H4 (cell line): ENCODE measurements around the gene SETD9. TPM values are rescaled to one million over a fixed set of nuclear protein-coding genes. Genes with fewer than 3 reads are reported as not detected.

ENCODE experiments used
- DNase-seq: peaks from one replicate; pipeline ENCODE4 v3.0.0-alpha.2; 2015; ENCODE audit warnings: low spot score
- total RNA-seq: library from RNA; depleted of rRNA; stranded (reverse); fragments of >200 nt; shearing (Covaris generic); gene quantifications from 2 replicates; pipeline ENCODE4 v1.2.3, GENCODE V29; 2014; rRNA removed

The SETD9 gene, protein sequence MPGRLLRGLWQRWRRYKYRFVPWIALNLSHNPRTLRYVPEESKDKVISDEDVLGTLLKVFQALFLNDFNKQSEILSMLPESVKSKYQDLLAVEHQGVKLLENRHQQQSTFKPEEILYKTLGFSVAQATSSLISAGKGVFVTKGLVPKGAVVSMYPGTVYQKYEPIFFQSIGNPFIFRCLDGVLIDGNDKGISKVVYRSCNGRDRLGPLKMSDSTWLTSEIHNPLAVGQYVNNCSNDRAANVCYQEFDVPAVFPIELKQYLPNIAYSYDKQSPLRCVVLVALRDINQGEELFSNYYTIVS
- total RNA-seq, result 24.5 and 29.1 TPM in 2 replicates

DNA sequence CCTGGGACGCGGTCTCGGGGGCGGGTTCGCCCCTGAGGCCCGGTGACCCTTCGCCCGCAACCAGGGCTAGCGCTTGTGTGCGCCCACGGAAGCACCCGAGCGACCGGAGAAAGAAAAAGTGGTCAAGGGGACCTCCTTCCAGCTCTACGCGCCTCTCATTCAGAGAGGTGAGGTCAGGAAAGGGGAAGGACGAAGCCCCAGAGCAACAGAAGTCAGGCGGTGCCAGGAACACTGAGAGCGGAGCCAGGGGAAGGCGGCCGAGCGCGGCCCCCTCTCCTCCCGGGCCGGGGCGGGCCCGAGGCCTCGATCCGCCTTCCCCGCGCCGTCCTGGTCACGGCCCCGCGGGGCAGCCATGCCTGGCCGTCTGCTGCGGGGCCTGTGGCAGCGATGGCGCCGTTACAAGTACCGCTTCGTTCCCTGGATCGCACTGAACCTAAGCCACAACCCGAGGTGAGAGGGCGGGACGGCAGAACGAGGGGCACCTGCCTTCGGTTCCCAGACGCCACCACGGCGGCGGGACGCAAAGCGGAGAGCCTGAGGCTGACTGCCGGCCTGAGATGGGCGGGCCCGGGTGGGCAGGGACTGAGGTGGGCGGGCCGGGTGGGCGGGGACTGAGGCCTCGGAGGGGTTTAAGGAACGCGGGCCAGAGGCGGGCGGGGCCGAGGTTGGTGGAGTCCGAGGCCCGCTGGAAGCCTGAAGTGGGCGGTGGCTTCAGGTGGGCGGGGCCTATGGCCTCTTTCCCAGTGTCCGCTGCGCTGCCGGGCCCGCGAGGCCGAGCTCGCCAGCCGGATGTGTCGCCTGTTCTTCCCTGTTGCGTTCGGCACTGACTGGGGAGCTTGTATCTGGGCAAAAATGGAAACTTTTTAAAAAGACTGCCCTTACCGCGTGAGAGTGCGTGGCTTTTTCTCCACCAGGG is at the start of gene SETD9:
TSS of gene SETD9 (plus strand) at position 303 of the 916 bp plus-strand sequence. CDS start at position 353, 50 bp downstream.
- peak; percentile 92 for DNase-seq

DNA sequence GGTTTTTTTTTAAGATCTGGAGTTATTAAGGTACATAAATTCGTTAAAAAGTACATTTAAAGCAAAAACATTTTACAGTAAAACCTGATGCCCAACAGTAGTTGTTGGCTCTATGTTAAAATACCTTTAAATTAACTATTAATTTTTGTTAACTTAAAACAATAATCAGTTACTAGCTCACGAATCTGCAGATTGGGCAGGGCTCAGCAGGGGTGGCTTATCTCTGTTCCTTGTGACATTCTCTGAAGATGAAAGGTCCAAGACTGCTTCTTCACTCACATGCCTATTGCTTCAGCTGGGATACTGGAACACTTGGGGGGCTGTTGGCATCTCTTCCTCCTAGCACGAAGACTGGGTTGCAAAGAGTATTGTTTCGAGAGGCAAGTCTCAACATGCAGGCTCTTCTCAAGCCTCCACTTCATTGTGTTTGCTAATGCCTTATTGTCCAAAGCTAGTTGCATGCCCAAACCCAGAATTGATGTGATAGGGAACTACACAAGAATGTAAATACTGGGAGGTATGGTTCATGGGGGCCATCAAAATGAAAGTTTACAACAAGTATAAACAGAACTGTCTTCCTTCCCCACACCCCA is 47.4 kb upstream of the SETD9 start:
- DNase-seq, result no peak

DNA sequence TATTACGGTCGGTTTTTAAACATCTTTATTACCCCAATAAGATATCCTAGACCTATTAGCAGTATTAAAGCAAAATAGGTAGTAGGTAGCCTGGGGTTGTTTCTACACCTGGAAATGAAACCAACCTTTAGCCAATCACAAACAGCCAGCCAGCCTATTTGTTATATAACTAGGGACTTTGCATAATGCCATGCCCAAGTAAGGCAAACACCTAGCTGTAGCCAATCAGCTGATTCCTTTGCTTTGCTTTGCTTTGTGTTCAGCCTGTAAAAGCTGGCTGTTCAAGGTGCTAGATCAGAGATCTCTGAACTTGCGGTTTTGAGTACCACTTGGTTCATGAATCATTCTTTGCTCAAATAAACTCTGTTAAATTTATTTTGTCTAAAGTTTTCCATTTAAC is 46.5 kb upstream of the SETD9 start:
- peak; percentile 33 for DNase-seq

DNA sequence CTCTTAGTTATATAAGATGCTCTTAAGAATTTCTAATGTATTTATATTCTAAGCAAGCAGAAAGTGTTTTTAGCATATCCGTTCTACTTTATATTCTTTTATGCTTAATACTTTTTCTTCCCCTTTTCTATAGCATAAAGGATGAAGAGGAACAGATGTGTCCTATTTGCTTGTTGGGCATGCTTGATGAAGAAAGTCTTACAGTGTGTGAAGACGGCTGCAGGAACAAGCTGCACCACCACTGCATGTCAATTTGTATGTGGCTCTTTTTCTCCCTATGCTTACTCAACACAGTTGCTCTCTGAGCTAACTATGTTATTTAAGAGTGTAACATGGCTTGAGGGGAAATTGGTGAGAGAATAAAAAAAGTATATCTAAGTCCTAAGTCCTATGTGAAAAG is 37.6 kb upstream of the SETD9 start:
- DNase-seq, result no peak

DNA sequence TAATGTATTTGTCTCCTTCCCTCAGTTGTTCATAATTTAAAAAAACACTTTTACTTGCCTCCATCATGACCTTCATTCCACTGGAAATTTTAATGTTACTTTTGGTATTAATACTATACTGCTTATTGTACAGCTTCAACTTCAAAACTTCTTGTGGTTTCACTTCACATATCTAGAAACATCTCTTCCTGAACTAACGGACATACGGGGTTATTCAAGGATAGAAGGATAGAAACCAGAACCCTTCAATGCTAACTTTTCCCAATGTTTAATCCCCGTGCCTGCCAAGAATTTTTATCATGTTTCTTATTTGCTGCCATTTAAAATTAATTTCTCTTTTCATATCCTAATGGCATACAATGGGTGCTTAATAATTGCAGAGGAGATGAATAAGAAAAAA is 36.3 kb upstream of the SETD9 start:
- DNase-seq, result no peak

DNA sequence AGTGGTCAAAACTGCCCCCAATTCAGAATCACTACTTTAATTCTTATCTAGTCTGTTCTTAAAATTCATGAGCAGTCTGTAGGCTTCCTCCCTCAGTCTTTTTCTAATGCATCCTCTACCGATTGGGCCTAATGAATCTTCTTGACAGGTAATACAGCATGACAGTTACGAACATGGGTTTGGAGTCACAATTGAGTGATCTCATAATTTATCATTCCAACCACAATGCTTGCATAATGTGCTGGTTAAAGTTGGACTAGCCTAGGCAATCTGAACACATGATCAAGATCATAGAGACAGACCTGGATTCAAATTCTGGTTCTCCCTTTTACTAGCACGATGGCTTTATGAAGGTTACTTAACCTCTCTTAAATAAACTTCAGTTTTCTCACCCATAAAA is 33.1 kb upstream of the SETD9 start:
- no peak for DNase-seq

DNA sequence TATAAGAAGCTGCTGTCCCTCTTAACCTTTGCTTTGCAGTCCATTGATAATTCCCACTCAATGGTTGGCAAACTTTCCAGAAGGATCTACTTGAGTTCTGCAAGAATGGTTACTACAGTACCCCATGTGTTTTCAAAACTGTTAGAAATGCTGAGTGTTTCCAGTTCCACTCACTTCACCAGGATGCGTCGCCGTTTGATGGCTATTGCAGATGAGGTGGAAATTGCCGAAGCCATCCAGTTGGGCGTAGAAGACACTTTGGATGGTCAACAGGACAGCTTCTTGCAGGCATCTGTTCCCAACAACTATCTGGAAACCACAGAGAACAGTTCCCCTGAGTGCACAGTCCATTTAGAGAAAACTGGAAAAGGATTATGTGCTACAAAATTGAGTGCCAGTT is 27.8 kb upstream of the SETD9 start:
- no peak for DNase-seq

DNA sequence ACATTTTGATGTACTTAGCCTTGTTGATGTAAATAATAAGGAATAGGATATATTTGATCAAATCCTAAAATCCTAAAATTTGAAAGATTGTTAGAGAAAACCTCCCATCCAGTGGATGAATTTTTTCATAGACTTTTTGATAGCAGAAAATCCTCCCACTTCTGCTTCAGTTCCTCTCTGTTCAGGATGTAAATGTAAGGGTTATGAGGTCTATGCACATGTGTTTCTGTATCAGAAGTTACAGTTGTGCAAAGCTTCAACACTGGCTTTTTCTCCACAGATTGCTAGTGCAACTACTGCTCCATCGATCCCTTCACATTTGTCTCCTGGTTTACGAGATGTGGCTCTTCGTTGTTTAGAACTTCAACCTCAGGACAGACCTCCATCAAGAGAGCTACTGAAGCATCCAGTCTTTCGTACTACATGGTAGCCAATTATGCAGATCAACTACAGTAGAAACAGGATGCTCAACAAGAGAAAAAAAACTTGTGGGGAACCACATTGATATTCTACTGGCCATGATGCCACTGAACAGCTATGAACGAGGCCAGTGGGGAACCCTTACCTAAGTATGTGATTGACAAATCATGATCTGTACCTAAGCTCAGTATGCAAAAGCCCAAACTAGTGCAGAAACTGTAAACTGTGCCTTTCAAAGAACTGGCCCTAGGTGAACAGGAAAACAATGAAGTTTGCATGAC is 16.0 kb upstream of the SETD9 start:
- DNase-seq, result no peak

DNA sequence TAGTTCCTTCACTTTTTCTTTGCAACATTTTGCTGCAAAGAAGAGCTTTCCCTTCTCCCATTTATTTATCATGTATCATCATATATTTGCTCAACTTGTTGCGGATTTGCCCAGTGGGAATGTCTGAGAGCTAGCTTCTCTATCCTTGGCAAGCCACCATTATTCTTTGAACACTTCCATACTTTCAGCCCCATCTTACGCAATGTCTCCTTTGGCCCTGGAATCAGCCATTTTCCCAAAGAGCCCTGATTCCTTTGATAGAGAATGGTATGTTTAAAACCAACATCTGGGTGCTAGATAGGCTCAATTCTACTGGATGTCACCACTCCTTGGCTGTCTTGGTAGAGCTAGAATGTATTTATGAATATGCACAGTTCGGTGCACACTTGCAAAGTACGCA is 12.6 kb upstream of the SETD9 start:
- no peak for DNase-seq

DNA sequence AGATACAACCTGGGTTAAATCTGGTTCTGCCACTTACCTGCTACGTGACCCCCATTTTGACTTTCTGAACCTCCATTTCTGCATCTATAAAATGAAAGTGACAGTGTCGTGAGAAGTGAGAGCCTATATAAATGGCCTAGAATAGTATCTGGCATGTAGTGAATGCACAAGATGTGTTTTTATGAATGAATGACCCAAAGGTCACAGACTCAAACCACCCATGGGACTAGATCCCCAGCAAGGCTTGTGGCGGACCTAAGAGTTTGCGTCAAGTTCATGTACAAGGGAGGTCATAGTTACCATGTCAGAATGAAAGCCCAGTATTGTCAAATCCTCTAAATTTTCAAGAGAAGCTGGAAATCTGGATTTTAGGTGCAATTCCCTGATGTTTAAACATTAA is 11.2 kb upstream of the SETD9 start:
- no peak for DNase-seq

DNA sequence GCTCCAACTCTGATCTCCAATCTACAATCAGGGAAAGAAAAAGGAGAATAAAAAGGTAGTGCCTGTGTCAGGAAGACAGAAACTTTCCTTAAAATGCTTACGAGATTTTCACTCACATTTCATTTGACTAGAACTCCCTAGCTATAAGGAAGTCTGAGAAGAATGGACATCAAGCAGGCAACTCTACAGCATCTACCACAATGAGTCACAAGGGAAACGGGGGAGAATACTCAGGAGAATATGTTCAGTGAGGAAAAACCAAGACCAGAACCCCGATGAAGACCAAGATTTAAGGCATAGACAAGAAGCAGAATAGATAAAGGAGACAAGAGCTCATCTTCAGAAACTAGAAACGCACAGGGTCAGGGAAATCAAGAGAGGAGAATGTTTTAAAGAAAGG is 9.0 kb upstream of the SETD9 start:
- DNase-seq, result no peak

DNA sequence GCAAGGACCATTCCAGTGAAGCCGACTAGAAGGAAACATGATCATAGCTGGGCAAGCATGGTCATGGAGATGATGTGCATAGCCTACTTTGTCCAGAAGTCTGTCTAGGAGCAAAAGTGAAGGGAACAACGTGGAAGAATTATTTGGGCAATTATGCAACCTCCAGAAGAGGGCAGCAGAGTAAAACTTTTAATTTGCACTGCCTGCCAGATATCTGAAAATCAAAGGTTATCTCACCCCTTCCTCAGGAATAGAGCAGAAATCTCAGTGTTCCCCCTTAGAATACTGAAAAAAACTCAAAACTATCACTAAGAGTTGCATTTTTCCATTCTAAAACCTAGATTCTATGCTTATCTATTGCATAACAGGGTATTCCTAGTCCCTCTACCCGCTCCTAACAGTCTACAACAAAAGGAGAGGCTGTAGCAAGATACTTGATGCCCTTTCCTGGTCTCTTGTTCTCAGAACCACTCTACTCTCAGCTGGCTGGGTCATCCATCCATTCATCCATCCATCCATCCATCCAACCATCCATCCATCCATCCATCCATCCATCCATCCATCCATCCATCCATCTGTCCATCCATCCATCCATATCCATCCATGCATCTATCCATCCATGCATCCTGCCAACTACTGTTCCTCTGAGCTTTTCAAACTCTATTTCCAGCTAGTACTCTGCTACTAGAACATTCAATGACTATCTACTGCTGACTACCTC is 8.4 kb upstream of the SETD9 start:
- peak; percentile 29 for DNase-seq

DNA sequence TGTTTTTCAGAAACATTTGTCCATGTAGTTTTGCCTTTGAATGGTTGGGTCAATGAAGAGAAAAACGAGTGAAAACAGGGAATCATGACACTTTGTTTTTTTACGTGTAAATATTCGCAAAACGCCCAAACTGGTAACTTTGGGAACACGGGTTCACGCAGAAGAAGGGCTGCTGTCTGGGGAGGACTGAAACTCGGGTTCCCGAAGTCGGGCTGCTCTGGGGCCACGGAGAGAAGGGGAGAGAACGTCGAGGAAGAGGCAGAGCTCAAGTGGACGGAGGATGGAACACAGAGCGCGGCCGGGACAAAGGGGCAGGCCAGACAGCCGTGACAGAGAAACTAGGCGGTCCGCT is 478 bp upstream of the SETD9 start:
- no peak for DNase-seq

DNA sequence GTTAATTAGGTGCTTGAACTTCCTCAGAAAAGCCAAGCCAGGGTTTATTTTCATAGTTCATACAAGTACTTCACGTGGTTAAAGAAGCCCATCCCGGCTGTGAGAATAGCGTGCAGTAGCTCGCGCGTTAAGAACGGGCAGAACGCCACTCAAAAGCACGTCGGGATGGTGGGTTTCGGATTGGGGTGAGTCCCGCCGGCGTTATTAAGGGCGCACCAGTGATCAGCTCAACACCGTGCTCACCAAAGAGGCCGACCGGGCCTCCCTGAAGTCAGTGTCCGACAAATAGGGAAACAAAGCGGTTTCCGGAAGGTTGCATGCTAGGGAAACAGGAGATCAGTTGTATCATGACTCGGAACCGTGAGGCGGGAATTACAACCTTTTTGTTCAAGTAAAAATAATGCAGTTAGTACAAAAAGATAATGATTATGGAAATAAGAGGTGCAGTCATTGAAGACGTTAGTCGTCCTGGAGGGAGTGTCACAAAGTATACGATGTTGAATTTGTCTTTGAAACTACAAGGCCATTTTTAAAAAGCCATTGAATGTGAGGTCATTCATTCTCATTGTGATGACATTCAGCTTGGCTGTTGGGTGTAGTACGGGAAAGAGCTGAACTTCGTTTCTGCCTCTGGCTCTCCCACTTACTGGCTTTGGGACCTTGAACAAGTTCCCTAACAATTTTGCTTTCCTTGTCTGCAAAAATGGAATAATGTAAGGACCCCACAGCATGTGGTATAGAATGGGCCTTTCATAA is 992 bp downstream of the SETD9 start:
- DNase-seq, result no peak

DNA sequence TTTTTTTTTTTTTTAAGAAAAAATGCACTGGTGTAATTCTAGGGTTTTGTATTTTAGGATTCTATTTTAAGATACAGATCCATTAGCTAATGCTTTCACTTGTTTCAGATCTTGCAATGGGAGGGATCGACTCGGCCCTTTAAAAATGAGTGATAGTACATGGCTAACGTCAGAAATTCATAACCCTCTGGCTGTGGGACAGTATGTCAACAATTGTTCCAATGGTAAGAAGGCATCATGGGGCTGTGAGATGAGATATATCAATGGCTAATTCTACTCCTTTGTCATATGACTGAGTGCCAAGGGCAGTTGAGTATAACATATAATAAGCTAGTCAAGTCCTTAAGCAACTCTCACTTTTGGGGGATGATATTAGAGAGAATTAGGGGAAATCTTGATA is 4.4 kb downstream of the SETD9 start:
- DNase-seq, result no peak

DNA sequence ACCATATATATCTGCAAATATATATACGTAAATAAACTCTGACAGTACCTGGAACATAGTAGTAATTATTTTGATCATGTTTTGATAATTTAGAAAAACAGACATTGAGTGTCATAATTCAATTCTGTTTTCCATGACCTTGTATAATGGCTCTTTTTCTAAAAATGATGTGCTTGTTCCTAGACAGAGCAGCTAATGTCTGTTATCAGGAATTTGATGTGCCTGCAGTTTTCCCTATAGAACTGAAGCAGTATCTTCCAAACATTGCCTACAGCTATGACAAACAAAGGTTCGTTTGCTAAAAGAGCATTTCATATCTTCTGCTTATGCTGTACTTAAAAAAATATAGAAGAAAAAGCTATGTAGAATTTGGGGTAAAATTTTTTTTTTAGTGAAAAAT is 5.3 kb downstream of the SETD9 start:
- no peak for DNase-seq

DNA sequence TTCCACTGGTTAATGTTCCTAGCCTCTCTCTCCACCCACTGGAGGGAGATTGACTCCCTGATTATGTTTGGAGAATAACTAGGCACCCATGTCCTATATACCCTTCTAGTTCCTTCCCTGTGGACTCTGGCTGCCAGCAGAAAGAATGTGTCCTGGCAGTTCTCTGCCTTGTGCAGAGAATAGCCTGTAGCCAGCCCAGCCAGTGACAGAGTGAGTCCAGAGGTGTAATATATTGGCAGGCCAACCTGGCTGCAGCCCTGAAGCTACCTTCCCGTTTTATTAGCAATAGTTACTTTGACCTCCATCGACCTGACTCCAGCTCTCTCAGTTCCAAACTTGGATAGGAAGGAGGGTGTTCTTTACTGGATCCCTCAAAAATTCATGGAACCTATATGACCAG is 8.1 kb downstream of the SETD9 start:
- no peak for DNase-seq

DNA sequence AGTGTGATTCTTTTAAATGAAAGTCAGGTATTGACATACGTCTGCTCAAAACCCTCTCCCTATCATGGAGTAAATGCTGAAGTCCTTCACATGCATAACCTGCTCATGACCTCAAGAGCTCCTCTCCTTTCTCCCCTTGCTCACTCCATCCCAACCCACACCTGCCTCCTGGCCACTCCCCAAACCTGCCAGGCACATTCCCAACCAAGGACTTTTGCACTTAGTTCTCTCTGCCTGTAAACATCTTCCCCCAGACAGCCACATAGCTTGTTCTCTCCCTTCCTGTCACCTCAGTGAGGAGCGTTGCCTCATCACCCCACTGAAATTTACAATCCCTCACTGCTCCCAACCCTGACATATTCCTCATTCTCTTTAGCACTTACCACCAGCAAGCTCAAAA is 8.7 kb downstream of the SETD9 start:
- DNase-seq, result no peak

DNA sequence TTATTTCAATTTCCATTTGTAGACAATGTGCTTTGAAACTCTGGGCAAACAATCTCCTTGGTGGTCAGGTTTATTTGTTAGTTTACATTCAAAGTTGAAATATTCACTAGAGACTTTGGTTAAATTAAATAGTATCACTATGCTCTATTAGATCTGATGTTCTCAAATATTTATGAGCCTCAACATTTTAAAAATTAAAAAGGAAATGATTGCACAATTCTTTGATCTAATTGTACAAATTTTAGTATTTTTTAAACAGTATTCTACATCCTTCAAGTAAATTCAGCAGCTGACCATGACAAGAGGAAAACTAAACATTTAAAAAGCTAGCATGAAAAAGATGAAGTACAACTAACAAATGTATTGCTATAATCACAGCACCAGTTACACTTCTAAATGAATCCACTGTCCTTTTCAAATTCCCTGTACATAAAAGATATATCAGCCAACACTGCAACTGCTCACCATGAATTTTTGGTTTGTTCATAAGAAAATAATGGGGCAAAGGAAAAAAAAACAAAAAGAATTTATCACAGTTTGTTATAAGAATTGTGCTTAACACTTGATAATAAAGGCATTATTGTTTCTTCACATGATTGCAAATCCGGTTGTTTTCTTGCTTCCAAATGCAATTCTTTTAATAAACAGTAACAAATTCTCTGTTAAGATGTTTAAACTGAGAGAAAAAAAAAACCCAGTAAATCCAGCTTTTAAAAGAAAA is 10.7 kb downstream of the SETD9 start:
- DNase-seq, result no peak

DNA sequence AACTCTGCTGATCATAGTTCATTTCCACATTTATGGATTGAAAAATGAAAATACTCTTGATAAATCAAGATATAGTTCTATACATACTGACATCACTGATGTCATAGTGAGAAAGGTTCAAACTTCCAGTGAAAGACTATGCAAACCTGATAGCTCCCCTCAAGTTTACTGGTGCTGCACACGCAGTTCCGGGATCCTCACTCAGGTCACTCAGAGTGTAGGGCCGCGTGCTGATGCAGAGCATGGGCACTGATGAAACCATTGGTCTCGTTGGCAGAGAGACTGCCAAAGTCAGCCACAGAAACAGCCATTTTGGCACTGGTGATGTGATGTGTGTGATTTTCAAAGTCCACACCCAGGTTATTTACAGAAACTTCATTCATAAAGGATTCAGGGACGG is 13.5 kb downstream of the SETD9 start:
- DNase-seq, result no peak
